Parathyroid adenoma (tissue), 2 donors: ENCODE measurements around the gene EXD3.

Source experiments
- H2AFZ ChIP-seq: fragments of 300-600 bp; sonication (generic); one replicate; pipeline ENCODE4 v1.7.0; 2017; ENCODE audit warnings: antibody characterized with exemption, mild to moderate bottlenecking
- H3K27ac ChIP-seq: fragments of 300-600 bp; sonication (generic); one replicate; pipeline ENCODE4 v1.7.0; 2017
- H3K27me3 ChIP-seq: fragments of 300-600 bp; sonication (generic); one replicate; pipeline ENCODE4 v1.7.0; 2017; ENCODE audit warnings: low read length; ENCODE audit not compliant: control insufficient read depth, insufficient read depth
- H3K36me3 ChIP-seq: fragments of 300-600 bp; sonication (generic); one replicate; pipeline ENCODE4 v1.7.0; 2017; ENCODE audit warnings: low read length; ENCODE audit not compliant: control insufficient read depth, insufficient read depth
- H3K4me1 ChIP-seq: fragments of 300-600 bp; sonication (generic); one replicate; pipeline ENCODE4 v1.7.0; 2017; ENCODE audit warnings: control low read depth
- H3K4me2 ChIP-seq: fragments of 300-600 bp; sonication (generic); one replicate; pipeline ENCODE4 v1.7.0; 2017; ENCODE audit warnings: low read length
- H3K4me3 ChIP-seq: fragments of 300-600 bp; sonication (generic); one replicate; pipeline ENCODE4 v1.7.0; 2017; ENCODE audit warnings: low read depth, low read length
- H3K79me2 ChIP-seq: fragments of 300-600 bp; sonication (generic); one replicate; pipeline ENCODE4 v1.7.0; 2017; ENCODE audit warnings: control low read depth
- H3K9ac ChIP-seq: fragments of 300-600 bp; sonication (generic); one replicate; pipeline ENCODE4 v1.7.0; 2017; ENCODE audit warnings: mild to moderate bottlenecking
- H3K9me3 ChIP-seq: fragments of 300-600 bp; sonication (generic); one replicate; pipeline ENCODE4 v1.7.0; 2017; ENCODE audit warnings: low read length; ENCODE audit not compliant: control insufficient read depth
- TF ChIP-seq, protein P1 (sequence below): fragments of 300-600 bp; sonication (generic); IDR thresholded peaks from one replicate; pipeline ENCODE4 v1.7.0; 2017; ENCODE audit warnings: antibody characterized with exemption, mild to moderate bottlenecking
- donor health status: primary hyperparathyroidism.

Gene EXD3

GRCh38 chr9:137325124-137325523, 97.8 kb downstream of the EXD3 start:
- H3K79me2 ChIP-seq, result no peaks in the 10 kb centered on the region
- H3K9me3 ChIP-seq, result no peaks in the 10 kb centered on the region
- no peaks in the 10 kb centered on the region for H3K4me1 ChIP-seq
- H3K27me3 ChIP-seq, result no peaks in the 10 kb centered on the region
- no peak overlapping the region for H3K4me2 ChIP-seq
- H3K4me3 ChIP-seq, result no peak overlapping the region
- H3K9ac ChIP-seq, result no peak overlapping the region
- no peaks in the 10 kb centered on the region for H3K36me3 ChIP-seq
- no peak overlapping the region for H3K27ac ChIP-seq
- H2AFZ ChIP-seq, result no peak overlapping the region
- TF ChIP-seq, protein P1, sequence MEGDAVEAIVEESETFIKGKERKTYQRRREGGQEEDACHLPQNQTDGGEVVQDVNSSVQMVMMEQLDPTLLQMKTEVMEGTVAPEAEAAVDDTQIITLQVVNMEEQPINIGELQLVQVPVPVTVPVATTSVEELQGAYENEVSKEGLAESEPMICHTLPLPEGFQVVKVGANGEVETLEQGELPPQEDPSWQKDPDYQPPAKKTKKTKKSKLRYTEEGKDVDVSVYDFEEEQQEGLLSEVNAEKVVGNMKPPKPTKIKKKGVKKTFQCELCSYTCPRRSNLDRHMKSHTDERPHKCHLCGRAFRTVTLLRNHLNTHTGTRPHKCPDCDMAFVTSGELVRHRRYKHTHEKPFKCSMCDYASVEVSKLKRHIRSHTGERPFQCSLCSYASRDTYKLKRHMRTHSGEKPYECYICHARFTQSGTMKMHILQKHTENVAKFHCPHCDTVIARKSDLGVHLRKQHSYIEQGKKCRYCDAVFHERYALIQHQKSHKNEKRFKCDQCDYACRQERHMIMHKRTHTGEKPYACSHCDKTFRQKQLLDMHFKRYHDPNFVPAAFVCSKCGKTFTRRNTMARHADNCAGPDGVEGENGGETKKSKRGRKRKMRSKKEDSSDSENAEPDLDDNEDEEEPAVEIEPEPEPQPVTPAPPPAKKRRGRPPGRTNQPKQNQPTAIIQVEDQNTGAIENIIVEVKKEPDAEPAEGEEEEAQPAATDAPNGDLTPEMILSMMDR, result no peak

- Histone ChIP-seq H2AFZ (no peak overlapping the region), H3K27ac (no peak overlapping the region), H3K9me3 (no peaks in the 10 kb centered on the region), H3K4me2 (no peak overlapping the region), H3K36me3 (no peaks in the 10 kb centered on the region), H3K79me2 (no peaks in the 10 kb centered on the region), H3K27me3 (no peaks in the 10 kb centered on the region), H3K4me3 (no peak overlapping the region), H3K9ac (no peak overlapping the region), H3K4me1 (no peaks in the 10 kb centered on the region)
- TF ChIP-seq, protein P1, result no peak
These were observed 99.2 kb downstream of the EXD3 start for GRCh38 chr9:137323531-137324331.

DNA sequence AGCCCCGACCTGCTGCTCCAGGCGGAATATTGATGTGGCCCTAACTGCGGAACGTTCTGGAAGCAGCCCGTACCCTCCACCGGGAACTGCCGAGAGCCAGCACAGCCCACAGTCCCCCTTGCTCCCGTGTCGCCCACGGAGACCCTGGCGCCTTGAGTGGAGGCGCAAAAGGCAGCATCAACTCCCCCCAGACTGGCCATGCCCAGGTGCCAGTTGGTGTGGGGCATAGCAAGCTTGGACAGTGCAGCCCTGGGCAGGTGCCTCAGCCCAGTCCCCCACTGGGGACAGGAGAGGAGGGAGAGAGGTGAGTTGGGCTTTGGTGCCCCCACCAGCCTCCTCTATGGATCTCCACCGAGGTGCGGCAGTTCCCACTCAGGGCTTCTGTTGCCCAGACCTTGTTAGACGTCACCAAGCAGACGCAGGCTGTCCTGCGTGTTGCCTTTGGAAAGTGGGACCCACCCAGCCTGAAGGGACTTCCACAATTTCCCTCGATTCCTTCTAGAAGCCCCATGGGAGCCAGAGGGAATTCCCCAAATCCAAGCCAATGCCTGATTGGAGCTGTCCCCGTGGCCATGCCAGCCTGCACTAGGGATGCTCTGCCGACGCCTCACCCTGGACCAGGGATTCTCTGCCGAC, 101.1 kb downstream of the EXD3 start:
- Histone ChIP-seq H3K4me2 (no peak overlapping the region), H3K79me2 (no peaks in the 10 kb centered on the region), H3K4me1 (no peaks in the 10 kb centered on the region), H2AFZ (no peak overlapping the region), H3K4me3 (no peak overlapping the region), H3K36me3 (no peaks in the 10 kb centered on the region), H3K9ac (no peak overlapping the region), H3K9me3 (no peaks in the 10 kb centered on the region), H3K27ac (no peak overlapping the region), H3K27me3 (no peaks in the 10 kb centered on the region)
- TF ChIP-seq, protein P1, result no peak

GRCh38 chr9:137320555-137321384, 102.2 kb downstream of the EXD3 start:
- Histone ChIP-seq H3K36me3 (no peaks in the 10 kb centered on the region), H3K27ac (no peak overlapping the region), H3K4me1 (no peaks in the 10 kb centered on the region), H3K9me3 (no peaks in the 10 kb centered on the region), H3K4me3 (no peak overlapping the region), H3K4me2 (no peak overlapping the region), H2AFZ (no peak overlapping the region), H3K9ac (no peak overlapping the region), H3K79me2 (no peaks in the 10 kb centered on the region), H3K27me3 (no peaks in the 10 kb centered on the region)
- TF ChIP-seq, protein P1, result no peak
